HCT116 (cell line): ENCODE measurements around the gene CFAP97D1. TPM values are rescaled to one million over a fixed set of nuclear protein-coding genes. Genes with fewer than 3 reads are reported as not detected.

Experiments
- ATAC-seq: fragments of 200-7000 bp; cut with Tn5 transposase; 2 replicates; pipeline ENCODE4 v1.9.1; 2020; ENCODE audit warnings: mild to moderate bottlenecking, moderate library complexity
- BruUV-seq: library from RNA; stranded (reverse); fragments of 400-500 nt; replicated peaks from 2 replicates; lab custom pipeline; 2021; lab: Mats Ljungman, UMichigan
- CTCF ChIA-PET: fragments of 300-600 bp; sonication (Branson Sonifier 250); formaldehyde crosslinking; loops from one replicate; lab custom pipeline; 2021; ENCODE audit warnings: antibody characterized with exemption; lab: Charles Lee
- POLR2A ChIA-PET: fragments of 300-600, 350-600 bp; sonication (Branson Sonifier 250); formaldehyde crosslinking; loops from one replicate; lab custom pipeline; 2021; ENCODE audit warnings: antibody characterized with exemption; lab: Charles Lee
- RAD21 ChIA-PET, 2 experiments: fragments of 300-600 bp; sonication (Branson Sonifier 250); formaldehyde crosslinking; loops; one replicate each; lab custom pipeline; 2023; ENCODE audit warnings: low total read pairs in 2 of 2; ENCODE audit not compliant: uncharacterized antibody in 2 of 2, unreplicated experiment in 2 of 2, low non-redundant PET in 1 of 2; lab: Charles Lee
- DNase-seq: peaks from one replicate; pipeline ENCODE4 v3.0.0-alpha.2; 2010; ENCODE audit warnings: low read depth, low spot score
- H2AFZ ChIP-seq: fragments of 200-600 bp; shearing (Covaris generic), sonication (generic); 2 replicates; pipeline ENCODE4 v1.6.1; 2017; ENCODE audit warnings: low read depth, mixed run types, mixed read lengths, antibody characterized with exemption, low read length; ENCODE audit not compliant: poor library complexity, severe bottlenecking
- H3K27ac ChIP-seq: 2 replicates; pipeline ENCODE4 v1.5.1; 2012; ENCODE audit warnings: low read depth, low read length
- H3K27me3 ChIP-seq: fragments of 200-600 bp; sonication (generic); 2 replicates; pipeline ENCODE4 v1.6.1; 2016; ENCODE audit warnings: mixed run types, low read length, mixed read lengths; ENCODE audit not compliant: insufficient read depth
- H3K36me3 ChIP-seq, 2 experiments: fragments of 200-500 bp in 1 of 2; fragments of 200-600 bp in 1 of 2; sonication (Bioruptor generic) in 1 of 2; sonication (generic) in 1 of 2; 2 replicates each; pipeline versions ENCODE4 v1.5.1 to v1.6.1; 2014 to 2016; ENCODE audit warnings: low read length in 2 of 2, inconsistent platforms in 1 of 2, mixed read lengths in 1 of 2, mixed run types in 1 of 2; ENCODE audit not compliant: insufficient read depth in 2 of 2, control insufficient read depth in 1 of 2
- H3K4me1 ChIP-seq, 2 experiments: fragments of 200-600 bp in 1 of 2; sonication (generic) in 1 of 2; 2 replicates each; pipeline versions ENCODE4 v1.5.1 to v1.6.1; 2012 to 2017; ENCODE audit warnings: low read length in 2 of 2, inconsistent platforms in 1 of 2, mild to moderate bottlenecking in 1 of 2, mixed read lengths in 1 of 2, mixed run types in 1 of 2, moderate library complexity in 1 of 2; ENCODE audit not compliant: insufficient read depth in 2 of 2, control insufficient read depth in 1 of 2
- H3K4me2 ChIP-seq: fragments of 200-600 bp; sonication (generic); 2 replicates; pipeline ENCODE4 v1.6.1; 2017; ENCODE audit warnings: mixed run types, low read length, mixed read lengths
- H3K4me3 ChIP-seq, 2 experiments: fragments of 200-600 bp in 1 of 2; sonication (generic) in 1 of 2; replicated peaks in 1 of 2; 2 replicates each; pipeline ENCODE4 v1.5.1; 2011 to 2016; ENCODE audit warnings: low read length in 2 of 2, control low read depth in 1 of 2, low read depth in 1 of 2, mild to moderate bottlenecking in 1 of 2, mixed read lengths in 1 of 2, mixed run types in 1 of 2
- H3K79me2 ChIP-seq: fragments of 200-600 bp; sonication (generic); 2 replicates; pipeline ENCODE4 v1.6.1; 2017; ENCODE audit warnings: mild to moderate bottlenecking, mixed run types, low read length, moderate library complexity, mixed read lengths; ENCODE audit not compliant: insufficient read depth
- H3K9ac ChIP-seq: fragments of 200-600 bp; sonication (generic); 2 replicates; pipeline ENCODE4 v1.6.1; 2016; ENCODE audit warnings: low read length, mixed read lengths
- H3K9me2 ChIP-seq: fragments of 200-600 bp; sonication (generic), shearing (Covaris generic); 2 replicates; pipeline ENCODE4 v1.6.1; 2017; ENCODE audit warnings: mixed run types, mild to moderate bottlenecking, moderate library complexity; ENCODE audit not compliant: insufficient read depth
- H3K9me3 ChIP-seq, 2 experiments: fragments of 200-500 bp in 1 of 2; fragments of 200-600 bp in 1 of 2; sonication (Bioruptor generic) in 1 of 2; sonication (generic) in 1 of 2; 2 replicates each; pipeline ENCODE4 v1.6.1; 2014 to 2017; ENCODE audit warnings: low read length in 2 of 2, mixed read lengths in 2 of 2, inconsistent platforms in 1 of 2, low read depth in 1 of 2, mild to moderate bottlenecking in 1 of 2, mixed run types in 1 of 2, moderate library complexity in 1 of 2; ENCODE audit not compliant: control insufficient read depth in 1 of 2, insufficient read depth in 1 of 2
- H4K20me1 ChIP-seq: fragments of 200-600 bp; sonication (generic), shearing (Covaris generic); 2 replicates; pipeline ENCODE4 v1.6.1; 2017; ENCODE audit warnings: mixed run types, mild to moderate bottlenecking, moderate library complexity; ENCODE audit not compliant: insufficient read depth
- CBX3 ChIP-seq: IDR thresholded peaks from 2 replicates; pipeline ENCODE4 v1.6.1; 2012; ENCODE audit warnings: low read depth
- CEBPB ChIP-seq: IDR thresholded peaks from 2 replicates; pipeline ENCODE4 v1.6.1; 2012; ENCODE audit warnings: low read depth
- ELF1 ChIP-seq: IDR thresholded peaks from 2 replicates; pipeline ENCODE4 v1.6.1; 2012; ENCODE audit warnings: low read depth, borderline replicate concordance
- EZH2 ChIP-seq: fragments of 200-600 bp; sonication (generic); IDR thresholded peaks from 2 replicates; pipeline ENCODE4 v1.6.1; 2017; ENCODE audit warnings: antibody characterized with exemption, mixed run types
- FOSL1 ChIP-seq: IDR thresholded peaks from 2 replicates; pipeline ENCODE4 v1.6.1; 2012; ENCODE audit warnings: low read depth
- JUND ChIP-seq: IDR thresholded peaks from 2 replicates; pipeline ENCODE4 v1.6.1; 2012
- POLR2A ChIP-seq: IDR thresholded peaks from 2 replicates; pipeline ENCODE4 v1.7.0; 2011; ENCODE audit warnings: borderline replicate concordance; ENCODE audit not compliant: insufficient read depth, insufficient read length; ENCODE audit errors: extremely low read depth
- POLR2AphosphoS5 ChIP-seq: IDR thresholded peaks from 2 replicates; pipeline ENCODE4 v1.6.1; 2011; ENCODE audit warnings: mild to moderate bottlenecking, low read depth, low read length, moderate library complexity
- ZFX ChIP-seq: fragments of 450-650 bp; IDR thresholded peaks from 2 replicates; pipeline ENCODE4 v1.6.1; 2017
- ZNF274 ChIP-seq: fragments of 200-500 bp; sonication (Bioruptor generic); IDR thresholded peaks from 2 replicates; pipeline ENCODE4 v1.6.1; 2014; ENCODE audit warnings: mild to moderate bottlenecking, low read depth, low read length, inconsistent platforms
- intact Hi-C: fragments of 100-400 bp; cut with micrococcal nuclease; formaldehyde crosslinking; loops from 2 replicates; pipeline ENCODE4 v1.10.0; 2022
- total RNA-seq: library from RNA; stranded (reverse); gene quantifications from one replicate; pipeline ENCODE4 v1.2.1, GENCODE V29; 2021; ENCODE audit not compliant: unreplicated experiment
- TF ChIP-seq, protein P1 (sequence below): IDR thresholded peaks from 2 replicates; pipeline ENCODE4 v1.6.1; 2012
- TF ChIP-seq, protein P2 (sequence below): IDR thresholded peaks from 2 replicates; pipeline ENCODE4 v1.6.1; 2011; ENCODE audit warnings: mild to moderate bottlenecking, low read length, moderate library complexity; ENCODE audit not compliant: insufficient replicate concordance; ENCODE audit errors: extremely low read depth

The CFAP97D1 gene
- total RNA-seq, 1 experiment from 2014 or later: 0.15 TPM

DNA sequence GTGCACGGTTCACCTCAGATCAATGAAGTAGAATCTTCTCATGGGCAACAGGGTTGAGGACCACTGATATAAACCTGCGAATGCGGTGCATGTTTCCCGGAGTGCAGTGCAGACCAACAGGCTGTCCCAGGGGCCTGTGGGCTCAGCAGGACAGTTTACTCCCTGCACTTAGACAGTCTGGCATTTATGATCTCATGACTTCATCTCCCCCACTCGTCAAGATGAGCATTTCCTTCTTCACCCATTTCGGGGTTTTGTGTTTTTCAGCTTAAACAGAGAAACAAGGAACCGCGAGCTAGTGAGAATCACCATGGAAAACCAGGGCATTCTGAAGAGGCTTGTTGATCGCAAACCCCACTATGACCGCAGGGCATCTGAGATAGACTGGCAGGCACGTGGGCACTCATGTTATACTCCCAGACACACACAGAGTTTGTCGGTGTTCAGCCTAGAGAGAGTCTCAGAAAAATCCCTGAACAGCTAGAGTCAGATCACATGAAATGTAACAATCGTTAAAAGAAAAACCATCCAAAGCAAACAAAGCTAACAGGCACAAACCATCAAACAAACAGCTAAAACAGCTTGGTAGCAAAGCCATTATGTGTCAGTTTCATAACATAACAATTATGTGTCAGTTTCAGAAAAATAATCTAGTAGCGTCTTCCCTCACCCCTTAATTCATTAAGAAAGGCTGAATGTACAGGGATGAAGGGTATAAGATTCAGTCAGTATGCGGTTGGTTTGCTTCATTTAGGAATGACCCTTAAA, 2.9 kb downstream of the CFAP97D1 start:
- Histone ChIP-seq H3K9ac (no peak overlapping the region), H3K27ac (no peak overlapping the region), H3K79me2 (no peaks in the 10 kb centered on the region), H3K9me2 (no peaks in the 10 kb centered on the region)
- RAD21 ChIA-PET: no interaction called here
- POLR2A ChIA-PET: no interaction called here
- no peak for ATAC-seq
- TF ChIP-seq ZNF274: no peak
- no peak for TF ChIP-seq EZH2
- TF ChIP-seq FOSL1: no peak
- no peak for TF ChIP-seq POLR2AphosphoS5
- TF ChIP-seq, protein P1, sequence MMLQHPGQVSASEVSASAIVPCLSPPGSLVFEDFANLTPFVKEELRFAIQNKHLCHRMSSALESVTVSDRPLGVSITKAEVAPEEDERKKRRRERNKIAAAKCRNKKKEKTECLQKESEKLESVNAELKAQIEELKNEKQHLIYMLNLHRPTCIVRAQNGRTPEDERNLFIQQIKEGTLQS: no peak
- no peak for TF ChIP-seq JUND
- TF ChIP-seq ELF1: no peak
- TF ChIP-seq POLR2A: no peak
- TF ChIP-seq ZFX: no peak
- TF ChIP-seq CBX3: no peak
- TF ChIP-seq, protein P2, sequence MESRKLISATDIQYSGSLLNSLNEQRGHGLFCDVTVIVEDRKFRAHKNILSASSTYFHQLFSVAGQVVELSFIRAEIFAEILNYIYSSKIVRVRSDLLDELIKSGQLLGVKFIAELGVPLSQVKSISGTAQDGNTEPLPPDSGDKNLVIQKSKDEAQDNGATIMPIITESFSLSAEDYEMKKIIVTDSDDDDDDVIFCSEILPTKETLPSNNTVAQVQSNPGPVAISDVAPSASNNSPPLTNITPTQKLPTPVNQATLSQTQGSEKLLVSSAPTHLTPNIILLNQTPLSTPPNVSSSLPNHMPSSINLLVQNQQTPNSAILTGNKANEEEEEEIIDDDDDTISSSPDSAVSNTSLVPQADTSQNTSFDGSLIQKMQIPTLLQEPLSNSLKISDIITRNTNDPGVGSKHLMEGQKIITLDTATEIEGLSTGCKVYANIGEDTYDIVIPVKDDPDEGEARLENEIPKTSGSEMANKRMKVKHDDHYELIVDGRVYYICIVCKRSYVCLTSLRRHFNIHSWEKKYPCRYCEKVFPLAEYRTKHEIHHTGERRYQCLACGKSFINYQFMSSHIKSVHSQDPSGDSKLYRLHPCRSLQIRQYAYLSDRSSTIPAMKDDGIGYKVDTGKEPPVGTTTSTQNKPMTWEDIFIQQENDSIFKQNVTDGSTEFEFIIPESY: no peak
- TF ChIP-seq CEBPB: no peak
- TF ChIP-seq, all 23 proteins: peak for 0
- Histone ChIP-seq H4K20me1 (no peaks in the 10 kb centered on the region), H3K27me3 (no peaks in the 10 kb centered on the region), H3K4me3 (no peak overlapping the region), H2AFZ (no peak overlapping the region), H3K4me2 (no peak overlapping the region), H3K9me3 (no peaks in the 10 kb centered on the region), H3K36me3 (no peaks in the 10 kb centered on the region), H3K4me1 (peaks cover 3 to 9% of the 10 kb centered on the region in 2 experiments; a peak in 3 of 4 replicates)
- no peak for DNase-seq
- BruUV-seq: no TSS peak
- CTCF ChIA-PET: no interaction called here
- intact Hi-C loops: no loop called here
